Left colon (tissue), 2 donors: Measurements from ENCODE around the gene ASIP. TPM values are rescaled to one million over a fixed set of nuclear protein-coding genes. Genes with fewer than 3 reads are reported as not detected.
"Not testable (repeated sequence)": the region's sequence is repeated elsewhere in the genome, so short reads cannot be mapped to it uniquely, and the experiment has no call there.

Source experiments
- ATAC-seq: fragments of 200-7000 bp; cut with Tn5 transposase; one replicate; pipeline ENCODE4 v1.9.1; 2020; ENCODE audit warnings: mild to moderate bottlenecking, moderate library complexity
- DNase-seq, 2 donors: peaks; one replicate each; pipeline ENCODE4 v3.0.0-alpha.2; 2020
- intact Hi-C, 2 donors: fragments of 100-400 bp; cut with DNase I in 1 of 2; cut with micrococcal nuclease in 1 of 2; formaldehyde crosslinking; loops; one replicate each; pipeline versions ENCODE4 v1.11.2 to v1.14.0; 2022; cut with DNase I, micrococcal nuclease
- total RNA-seq, 2 donors: library from RNA; stranded (reverse); fragmentation: NEBNext Ultra II Directional; extraction: Animal tissue kit (Norgen Biotek cat#: 25700); gene quantifications; one replicate each; pipeline ENCODE4 v1.2.1, GENCODE V29; 2021
- donor health status: DM: no; HTN: no; CAD: no.
- donor health status: DM: yes; HTN: yes; CAD: no.

The ASIP gene
- total RNA-seq, 2 donors from 2014 or later: not detected

GRCh38 chr20:34237942-34238341, 3.3 kb upstream of the ASIP start:
- intact Hi-C loops: no loop called here
- DNase-seq: no peak
- no peak for ATAC-seq

GRCh38 chr20:34240121-34240520, 1.1 kb upstream of the ASIP start:
- ATAC-seq: no peak
- no peak for DNase-seq
- intact Hi-C loops: no loop called here

- intact Hi-C loops, DNase-seq, ATAC-seq: not testable (repeated sequence)
Observed at GRCh38 chr20:34242015-34242414, 792 bp downstream of the ASIP start.

GRCh38 chr20:34242879-34243278, 1.7 kb downstream of the ASIP start:
- ATAC-seq: no peak
- no peak for DNase-seq
- intact Hi-C loops: no loop called here

GRCh38 chr20:34243377-34243776, 2.2 kb downstream of the ASIP start:
- intact Hi-C loops: no loop called here
- ATAC-seq: no peak
- no peak for DNase-seq

- intact Hi-C loops: no loop called here
- ATAC-seq (no peak), DNase-seq (no peak)
Observed at GRCh38 chr20:34246126-34246626, 5.0 kb downstream of the ASIP start.

GRCh38 chr20:34249291-34249690, 8.1 kb downstream of the ASIP start:
- intact Hi-C loops: no loop called here
- DNase-seq (no peak), ATAC-seq (peak; percentile 17)

- no peak for DNase-seq
- ATAC-seq: no peak
- intact Hi-C loops: no loop called here
Observed at GRCh38 chr20:34250005-34250404, 8.8 kb downstream of the ASIP start.

GRCh38 chr20:34251619-34252018, 10.4 kb downstream of the ASIP start:
- no peak for ATAC-seq
- intact Hi-C loops: no loop called here

GRCh38 chr20:34252431-34253086, 11.3 kb downstream of the ASIP start:
- ATAC-seq, DNase-seq, intact Hi-C loops: not testable (repeated sequence)

More at GRCh38 chr20:34251619-34252018, 10.4 kb downstream of the ASIP start:
- DNase-seq: no peak

- no peak for DNase-seq
- ATAC-seq: peak; percentile 38
- intact Hi-C loops: no loop called here
Observed at GRCh38 chr20:34254979-34255378, 13.8 kb downstream of the ASIP start.

- intact Hi-C loops: no loop called here
- ATAC-seq (no peak), DNase-seq (no peak)
Observed at GRCh38 chr20:34256629-34257124, 15.5 kb downstream of the ASIP start.

GRCh38 chr20:34260208-34260942, 19.2 kb downstream of the ASIP start:
- DNase-seq (no peak), ATAC-seq (no peak)
- intact Hi-C loops: no loop called here

- intact Hi-C loops: no loop called here
Observed at GRCh38 chr20:34262488-34263288, 21.5 kb downstream of the ASIP start.

GRCh38 chr20:34263468-34263867, 22.2 kb downstream of the ASIP start:
- ATAC-seq, intact Hi-C loops, DNase-seq: not testable (repeated sequence)

More at GRCh38 chr20:34262488-34263288, 21.5 kb downstream of the ASIP start:
- no peak for DNase-seq
- no peak for ATAC-seq

- intact Hi-C loops: no loop called here
- DNase-seq: no peak
- ATAC-seq: no peak
Observed at GRCh38 chr20:34264141-34264540, 22.9 kb downstream of the ASIP start.

- DNase-seq (no peak), ATAC-seq (no peak)
- intact Hi-C loops: no loop called here
Observed at GRCh38 chr20:34268145-34268544, 26.9 kb downstream of the ASIP start.

GRCh38 chr20:34268851-34269636, 27.8 kb downstream of the ASIP start:
- DNase-seq (peak; percentile 37 to 61), ATAC-seq (peak; percentile 84)
- intact Hi-C loops: no loop called here
